22Rv1 (cell line): ENCODE measurements around the gene AATK.

Experiments used
- ZFX ChIP-seq: fragments of 450-650 bp; IDR thresholded peaks from 2 replicates; pipeline ENCODE4 v1.6.1; 2017; ENCODE audit warnings: antibody characterized with exemption, borderline replicate concordance
- TF ChIP-seq, protein P1 (sequence below): fragments of 450-650 bp; IDR thresholded peaks from 2 replicates; pipeline ENCODE4 v1.5.1; 2017; ENCODE audit warnings: mild to moderate bottlenecking

DNA sequence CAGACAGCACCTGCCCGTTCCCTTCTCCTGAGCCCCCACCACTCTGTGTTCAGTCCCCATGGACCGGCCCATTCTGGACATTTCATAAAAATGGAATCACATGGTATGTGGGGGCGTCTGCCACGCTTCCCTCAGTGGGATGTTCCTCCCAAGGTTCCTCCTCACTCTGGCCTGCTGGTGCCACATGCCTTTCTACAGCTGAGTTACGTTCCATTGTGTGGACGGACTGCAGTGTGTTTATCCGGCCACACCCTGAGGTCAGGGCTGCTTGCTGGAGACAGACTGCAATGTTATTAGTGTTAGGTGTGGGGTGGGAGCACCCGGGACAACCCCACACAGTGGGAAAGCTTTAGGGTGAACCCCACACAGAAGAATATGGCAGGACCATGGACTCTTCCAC lies 5.9 kb upstream of the AATK start:
- TF ChIP-seq, protein P1, sequence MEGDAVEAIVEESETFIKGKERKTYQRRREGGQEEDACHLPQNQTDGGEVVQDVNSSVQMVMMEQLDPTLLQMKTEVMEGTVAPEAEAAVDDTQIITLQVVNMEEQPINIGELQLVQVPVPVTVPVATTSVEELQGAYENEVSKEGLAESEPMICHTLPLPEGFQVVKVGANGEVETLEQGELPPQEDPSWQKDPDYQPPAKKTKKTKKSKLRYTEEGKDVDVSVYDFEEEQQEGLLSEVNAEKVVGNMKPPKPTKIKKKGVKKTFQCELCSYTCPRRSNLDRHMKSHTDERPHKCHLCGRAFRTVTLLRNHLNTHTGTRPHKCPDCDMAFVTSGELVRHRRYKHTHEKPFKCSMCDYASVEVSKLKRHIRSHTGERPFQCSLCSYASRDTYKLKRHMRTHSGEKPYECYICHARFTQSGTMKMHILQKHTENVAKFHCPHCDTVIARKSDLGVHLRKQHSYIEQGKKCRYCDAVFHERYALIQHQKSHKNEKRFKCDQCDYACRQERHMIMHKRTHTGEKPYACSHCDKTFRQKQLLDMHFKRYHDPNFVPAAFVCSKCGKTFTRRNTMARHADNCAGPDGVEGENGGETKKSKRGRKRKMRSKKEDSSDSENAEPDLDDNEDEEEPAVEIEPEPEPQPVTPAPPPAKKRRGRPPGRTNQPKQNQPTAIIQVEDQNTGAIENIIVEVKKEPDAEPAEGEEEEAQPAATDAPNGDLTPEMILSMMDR, result no peak
- TF ChIP-seq ZFX, result no peak
